HG03565 (cell line): ENCODE data around the gene ALKBH2.
"Not testable (repeated sequence)": the region's sequence is repeated elsewhere in the genome, so short reads cannot be mapped to it uniquely, and the experiment has no call there.

ENCODE experiments used
- ATAC-seq: cut with Tn5 transposase; IDR thresholded peaks from one replicate; pipeline ENCODE4 v1.9.1; 2021; ENCODE audit warnings: mild to moderate bottlenecking, moderate library complexity; ENCODE audit not compliant: unreplicated experiment

ALKBH2 gene

DNA sequence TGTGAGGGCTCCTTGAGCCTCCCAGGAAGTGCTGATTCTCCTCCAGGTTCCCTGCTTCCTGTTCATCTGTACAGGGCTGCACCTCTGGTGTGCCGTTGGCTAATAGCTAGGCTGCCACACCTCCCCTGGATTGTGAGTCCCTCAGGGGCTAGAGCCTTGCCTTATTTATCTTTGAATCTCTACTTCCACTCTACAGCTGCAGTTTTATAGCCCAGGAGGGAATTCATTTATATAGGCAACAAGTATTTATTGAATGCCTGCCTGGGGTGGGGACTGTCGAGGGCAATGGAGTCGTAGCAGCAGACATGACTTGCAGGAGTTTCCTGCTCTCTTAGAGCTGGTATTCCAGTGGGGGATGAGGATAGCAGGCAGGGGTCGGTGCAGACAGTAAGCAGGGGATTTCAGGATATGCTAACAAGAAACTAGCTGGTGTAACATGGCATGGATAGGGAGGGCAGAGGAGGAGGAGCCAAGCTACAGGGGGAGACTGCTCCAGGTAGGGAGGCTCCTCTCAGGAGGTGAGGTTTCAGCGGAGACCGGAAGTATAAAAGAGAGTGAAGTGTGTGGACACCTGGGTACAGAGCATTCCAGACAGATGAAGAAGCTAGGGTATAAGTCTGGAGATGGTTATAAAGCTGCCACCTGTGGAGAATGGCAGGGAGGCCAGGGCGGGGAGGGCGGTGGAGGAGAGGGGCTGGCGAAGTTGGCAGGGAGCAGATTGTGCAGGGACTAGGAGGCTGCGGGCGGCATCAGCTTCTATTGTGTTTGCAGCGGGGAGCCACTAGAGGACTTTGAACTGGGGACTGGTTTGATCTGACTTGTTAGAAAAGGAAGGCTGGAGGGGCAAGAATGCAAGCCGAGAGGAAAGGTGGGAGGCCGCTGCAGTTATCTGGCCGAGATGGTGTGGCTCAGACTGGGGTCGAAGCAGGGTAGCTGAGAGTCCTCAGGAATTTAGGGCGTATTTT, 23.7 kb downstream of the ALKBH2 start:
- ATAC-seq, result no peak

DNA sequence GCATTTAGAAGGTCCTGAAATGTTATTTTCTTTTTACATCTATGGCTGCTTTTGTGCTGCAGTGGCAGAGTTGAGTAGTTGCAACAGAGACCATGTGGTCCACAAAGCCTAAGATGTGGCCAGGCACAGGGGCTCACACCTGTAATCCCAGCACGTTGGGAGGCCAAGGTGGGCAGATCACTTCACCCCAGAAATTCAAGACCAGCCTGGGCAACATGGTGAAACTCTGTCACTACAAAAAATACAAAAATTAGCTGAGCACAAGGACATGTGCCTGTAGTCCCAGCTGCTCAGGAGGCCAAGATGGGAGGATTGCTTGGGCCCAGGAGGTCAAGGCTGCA, 27.4 kb downstream of the ALKBH2 start:
- ATAC-seq, result no peak

DNA sequence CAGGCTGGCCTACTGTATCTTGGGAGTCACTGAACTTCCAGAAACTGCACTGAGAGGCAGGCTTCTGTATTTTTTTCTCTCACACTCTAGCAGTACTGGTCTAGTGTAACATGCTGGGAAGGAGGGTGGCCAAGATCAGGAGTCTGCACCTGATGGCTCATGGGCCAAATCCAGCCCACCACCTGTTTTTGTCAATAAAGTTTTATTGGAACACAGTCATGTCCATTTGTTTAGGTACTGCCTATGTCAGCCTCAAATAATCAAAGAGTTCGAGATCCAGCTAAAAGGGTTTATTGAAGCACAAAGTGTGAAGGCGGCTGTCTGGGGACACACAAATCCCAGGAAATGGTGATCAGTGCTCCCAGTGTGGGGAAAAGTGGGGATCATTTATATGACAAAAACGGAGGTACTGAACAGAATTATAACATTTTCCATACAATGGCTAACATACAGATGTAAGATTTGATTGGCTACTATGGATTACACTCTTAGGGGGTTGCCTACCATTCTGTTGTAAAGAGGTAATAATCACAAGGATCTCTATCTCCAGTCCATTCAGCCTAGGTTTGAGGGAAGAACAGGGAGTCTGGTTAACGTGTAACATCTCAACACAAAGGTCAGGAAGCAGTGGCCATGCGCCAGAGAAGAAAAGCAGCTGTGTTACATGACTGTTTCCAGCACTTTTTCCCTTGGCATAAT, 28.0 kb downstream of the ALKBH2 start:
- ATAC-seq, result no peak

GRCh38 chr12:109064143-109064542, 29.1 kb downstream of the ALKBH2 start:
- ATAC-seq, result no peak

- no peak for ATAC-seq
Measured at GRCh38 chr12:109058773-109059172, 34.5 kb downstream of the ALKBH2 start.

DNA sequence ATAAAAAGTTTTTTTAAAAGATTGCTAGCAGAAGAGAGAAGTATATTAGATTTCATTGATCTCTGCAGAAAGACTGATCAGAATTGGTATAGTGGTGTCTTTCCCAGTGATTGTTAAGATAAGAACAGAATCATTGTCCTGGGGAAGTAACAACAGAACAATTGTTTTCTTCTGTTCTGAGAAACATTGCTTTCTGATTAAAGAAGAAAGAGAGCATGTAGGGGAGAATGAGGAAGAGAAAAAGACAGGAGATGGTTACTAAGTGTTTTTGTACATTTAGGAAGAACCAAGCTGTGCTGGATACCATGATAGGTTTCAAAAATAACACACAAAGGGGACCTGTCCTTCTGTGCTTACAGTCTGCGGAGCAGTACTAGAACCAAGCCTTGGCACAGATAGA, 35.9 kb downstream of the ALKBH2 start:
- no peak for ATAC-seq

GRCh38 chr12:109056891-109057290, 36.4 kb downstream of the ALKBH2 start:
- no peak for ATAC-seq

DNA sequence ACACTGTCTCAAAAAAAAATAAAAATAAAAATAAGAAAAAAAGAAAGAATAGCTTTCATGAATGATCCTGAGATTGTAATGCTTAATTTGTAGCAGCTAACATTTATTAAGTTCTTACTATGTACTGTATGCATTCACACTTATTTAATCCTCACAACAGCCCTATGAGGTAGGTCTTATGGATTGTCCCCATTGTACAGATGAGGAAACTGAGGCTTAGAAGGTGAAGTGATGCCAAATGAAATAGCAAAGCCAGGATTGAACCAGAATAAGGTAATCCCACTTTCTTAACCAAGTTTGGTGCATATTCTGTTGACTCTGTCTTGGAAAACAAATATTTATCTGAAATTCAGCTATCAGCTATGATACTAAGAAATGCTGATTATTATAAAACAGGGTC, 38.8 kb downstream of the ALKBH2 start:
- ATAC-seq, result no peak

DNA sequence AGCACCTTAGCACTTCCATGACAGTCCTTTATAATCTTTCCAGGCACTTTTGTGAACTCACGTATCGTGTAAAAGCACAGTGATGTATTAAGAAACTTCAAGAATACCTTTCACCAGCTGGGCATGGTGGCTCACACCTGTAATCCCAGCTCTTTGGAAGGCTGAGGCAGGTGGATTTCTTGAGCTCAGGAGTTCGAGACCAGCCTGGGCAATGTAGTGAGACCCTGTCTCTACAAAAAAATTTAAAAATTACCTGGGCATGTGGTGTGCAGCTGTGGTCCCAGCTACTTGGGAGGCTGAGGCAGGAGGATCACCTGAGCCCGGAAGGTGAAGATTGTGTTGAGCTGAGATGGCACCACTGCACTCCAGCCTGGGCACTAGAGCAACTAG, 39.2 kb downstream of the ALKBH2 start:
- ATAC-seq, result not testable (repeated sequence)

DNA sequence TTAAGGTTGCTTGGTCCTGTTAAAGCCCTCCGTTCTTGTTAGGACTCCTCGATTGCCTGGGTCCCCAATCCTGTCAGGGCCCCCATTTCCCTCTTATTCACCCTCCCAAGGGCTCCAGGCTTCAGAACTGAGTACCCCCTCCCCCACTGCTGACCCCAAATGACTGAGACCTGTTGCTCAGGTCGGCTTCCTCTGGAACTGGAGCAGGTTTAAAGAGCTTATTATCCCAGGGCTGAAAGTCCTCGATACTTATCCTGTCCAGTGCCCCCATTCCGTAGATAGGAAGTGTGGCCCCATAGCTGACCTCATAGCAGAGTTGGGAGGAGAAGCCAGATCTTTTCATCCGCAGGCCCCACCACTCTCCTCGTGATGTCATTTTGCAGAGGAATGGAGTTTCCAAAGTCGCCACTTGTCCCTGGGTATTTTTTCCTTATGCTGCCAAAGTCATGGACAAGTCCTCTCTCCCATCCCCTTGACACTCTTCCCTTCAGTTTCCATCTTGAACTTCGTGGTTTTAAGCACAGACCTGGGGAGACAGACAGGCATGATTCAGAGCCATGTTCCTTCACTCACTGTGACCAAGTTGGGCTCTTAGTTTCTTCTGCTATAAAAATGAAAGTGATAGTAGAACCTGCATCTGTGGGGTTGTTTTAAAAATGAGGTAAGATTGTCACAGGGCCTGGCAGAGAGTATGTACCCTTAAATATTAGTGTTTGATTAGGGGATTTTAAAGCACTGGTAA, 39.7 kb downstream of the ALKBH2 start:
- peak; percentile 55 for ATAC-seq

DNA sequence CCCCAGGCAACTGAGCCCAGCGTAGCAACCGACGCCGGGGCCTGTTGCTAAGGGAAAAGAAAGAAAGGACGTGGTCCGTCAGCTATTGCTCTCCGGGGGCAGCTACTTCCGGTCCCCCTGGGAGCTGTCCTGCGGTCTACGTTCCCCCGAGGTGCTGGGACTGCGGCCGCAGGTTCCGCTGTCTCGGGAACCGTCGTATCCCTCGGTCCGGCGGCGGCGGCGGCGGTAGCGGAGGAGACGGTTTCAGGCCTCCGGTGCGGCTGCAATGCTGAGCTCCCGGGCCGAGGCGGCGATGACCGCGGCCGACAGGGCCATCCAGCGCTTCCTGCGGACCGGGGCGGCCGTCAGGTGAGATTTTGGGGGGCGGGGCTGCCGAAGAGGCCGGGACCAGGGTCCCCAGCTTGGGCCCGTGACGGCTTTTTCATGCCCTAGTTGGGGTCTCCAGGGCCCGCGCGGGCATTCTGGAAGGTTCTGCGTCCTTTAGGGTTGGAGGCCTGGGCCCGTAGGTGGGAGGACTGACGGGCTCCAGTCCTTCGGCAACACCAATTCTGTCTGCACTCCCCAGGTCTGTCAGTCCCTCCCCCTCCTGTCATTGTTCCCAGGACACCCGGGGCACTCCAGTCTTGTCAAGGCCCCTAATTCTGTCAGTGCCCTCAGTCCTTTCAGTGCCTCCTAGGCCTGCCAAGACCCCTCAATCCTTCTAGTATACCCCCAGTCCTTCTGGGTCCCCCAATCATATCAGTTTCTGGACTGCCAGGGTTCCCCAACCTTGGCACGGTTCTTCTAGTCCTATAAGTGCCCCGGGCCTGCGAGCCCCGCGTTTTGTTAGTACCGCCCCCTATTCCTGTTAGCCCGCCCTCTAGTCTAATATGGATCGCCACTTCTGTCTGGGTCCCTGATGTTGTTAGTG, 40.6 kb downstream of the ALKBH2 start, which contains the start of gene USP30:
USP30 (plus strand) TSS at position 163 of the 910 bp plus-strand sequence; CDS start at position 266, 103 bp downstream.
- ATAC-seq, result peak; percentile 53

- no peak for ATAC-seq
Measured at GRCh38 chr12:109052097-109052413, 41.2 kb downstream of the ALKBH2 start.

DNA sequence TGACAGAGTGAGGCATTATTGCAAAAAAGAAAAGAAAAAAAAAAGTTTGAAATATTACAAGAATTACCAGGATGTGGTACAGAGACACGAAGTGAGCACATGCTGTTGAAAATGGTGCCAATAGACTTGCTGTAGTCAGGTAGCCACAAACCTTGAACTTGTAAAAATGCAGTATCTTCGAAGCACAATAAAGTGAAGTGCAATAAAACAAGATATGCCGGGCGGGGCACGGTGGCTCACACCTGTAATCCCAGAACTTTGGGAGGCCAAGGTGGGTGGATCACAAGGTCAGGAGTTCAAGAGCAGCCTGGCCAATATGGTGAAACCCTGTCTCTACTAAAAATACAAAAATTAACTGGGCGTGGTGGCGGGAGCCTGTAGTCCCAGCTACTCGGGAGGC, 43.5 kb downstream of the ALKBH2 start:
- not testable (repeated sequence) for ATAC-seq

- ATAC-seq, result not testable (repeated sequence)
Measured at GRCh38 chr12:109048706-109049105, 44.6 kb downstream of the ALKBH2 start.

- ATAC-seq, result no peak
Measured at GRCh38 chr12:109047081-109047805, 46.0 kb downstream of the ALKBH2 start.

GRCh38 chr12:109044241-109044640, 49.0 kb downstream of the ALKBH2 start:
- no peak for ATAC-seq
